Esophagus squamous epithelium (tissue), 4 donors: ENCODE measurements around the gene UVRAG.

Experiments used
- POLR2A ChIP-seq, 4 donors: fragments of 450-650 bp; IDR thresholded peaks; one replicate each; pipeline ENCODE4 v1.6.1; 2017; ENCODE audit warnings: antibody characterized with exemption in 4 of 4, mild to moderate bottlenecking in 4 of 4, moderate library complexity in 3 of 4
- TF ChIP-seq, protein P1 (sequence below), 6 experiments: fragments of 450-650 bp in 4 of 6; fragments of 200-600 bp in 2 of 6; sonication (generic) in 2 of 6; IDR thresholded peaks; one replicate each; pipeline ENCODE4 v1.5.1; 2016 to 2019; ENCODE audit warnings: antibody characterized with exemption in 6 of 6, mild to moderate bottlenecking in 4 of 6, moderate library complexity in 4 of 6

DNA sequence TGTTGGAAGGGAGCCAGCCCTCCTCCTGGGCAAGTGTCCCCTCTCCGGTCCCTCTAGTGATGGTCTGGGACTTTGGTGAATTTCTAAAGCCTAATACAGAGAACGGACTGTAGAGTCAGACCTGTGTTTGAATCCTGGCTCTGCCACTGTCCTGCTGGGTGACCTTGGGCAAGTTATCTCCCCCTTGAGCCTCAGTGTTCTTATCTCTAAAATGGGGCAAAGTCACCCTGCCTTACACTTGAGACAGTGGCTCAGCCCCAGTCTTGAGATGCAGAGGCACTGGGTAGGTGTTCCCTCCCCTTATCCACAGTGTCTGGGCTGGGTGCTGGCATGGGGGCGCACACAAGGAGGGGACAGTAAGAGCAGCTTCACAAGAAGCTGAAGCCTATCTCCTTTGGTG, 25.5 kb upstream of the UVRAG start:
- TF ChIP-seq, protein P1, sequence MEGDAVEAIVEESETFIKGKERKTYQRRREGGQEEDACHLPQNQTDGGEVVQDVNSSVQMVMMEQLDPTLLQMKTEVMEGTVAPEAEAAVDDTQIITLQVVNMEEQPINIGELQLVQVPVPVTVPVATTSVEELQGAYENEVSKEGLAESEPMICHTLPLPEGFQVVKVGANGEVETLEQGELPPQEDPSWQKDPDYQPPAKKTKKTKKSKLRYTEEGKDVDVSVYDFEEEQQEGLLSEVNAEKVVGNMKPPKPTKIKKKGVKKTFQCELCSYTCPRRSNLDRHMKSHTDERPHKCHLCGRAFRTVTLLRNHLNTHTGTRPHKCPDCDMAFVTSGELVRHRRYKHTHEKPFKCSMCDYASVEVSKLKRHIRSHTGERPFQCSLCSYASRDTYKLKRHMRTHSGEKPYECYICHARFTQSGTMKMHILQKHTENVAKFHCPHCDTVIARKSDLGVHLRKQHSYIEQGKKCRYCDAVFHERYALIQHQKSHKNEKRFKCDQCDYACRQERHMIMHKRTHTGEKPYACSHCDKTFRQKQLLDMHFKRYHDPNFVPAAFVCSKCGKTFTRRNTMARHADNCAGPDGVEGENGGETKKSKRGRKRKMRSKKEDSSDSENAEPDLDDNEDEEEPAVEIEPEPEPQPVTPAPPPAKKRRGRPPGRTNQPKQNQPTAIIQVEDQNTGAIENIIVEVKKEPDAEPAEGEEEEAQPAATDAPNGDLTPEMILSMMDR (IDR thresholded peaks at IDR 0.05), result no peak
- no peak for TF ChIP-seq POLR2A (IDR thresholded peaks at IDR 0.05)
